Astrocyte (in vitro differentiated cells and primary cell): ENCODE measurements around the gene TBX21. TPM values are rescaled to one million over a fixed set of nuclear protein-coding genes. Genes with fewer than 3 reads are reported as not detected.
A peak's percentile ranks its signal among the peaks of the same experiment; 100 is the strongest.

Experiments
- DNase-seq: peaks from one replicate; pipeline ENCODE4 v3.0.0-alpha.2; 2010; ENCODE audit warnings: low read depth
- FAIRE-seq: peaks from 2 replicates; lab custom pipeline; 2011; peaks lifted over from hg19 to GRCh38; lab: Jason Lieb, UNC
- H2AFZ ChIP-seq: 2 replicates; pipeline ENCODE4 v1.6.0; 2012; ENCODE audit warnings: low read depth, low read length, inconsistent platforms
- H3K27ac ChIP-seq: 2 replicates; pipeline ENCODE4 v1.5.1; 2011; ENCODE audit warnings: low read depth, low read length, inconsistent platforms
- H3K27me3 ChIP-seq: 2 replicates; pipeline ENCODE4 v1.6.0; 2011; ENCODE audit warnings: low read length, inconsistent platforms; ENCODE audit not compliant: insufficient read depth
- H3K36me3 ChIP-seq: 2 replicates; pipeline ENCODE4 v1.5.1; 2011; ENCODE audit warnings: low read length, inconsistent platforms; ENCODE audit not compliant: insufficient read depth
- H3K4me1 ChIP-seq: 2 replicates; pipeline ENCODE4 v1.5.1; 2011; ENCODE audit warnings: low read length, inconsistent platforms; ENCODE audit not compliant: insufficient read depth
- H3K4me2 ChIP-seq: 2 replicates; pipeline ENCODE4 v1.6.0; 2012; ENCODE audit warnings: low read length, inconsistent platforms
- H3K4me3 ChIP-seq: 2 replicates; pipeline ENCODE4 v1.5.1; 2011; ENCODE audit warnings: low read depth, mild to moderate bottlenecking, low read length, inconsistent platforms; ENCODE audit not compliant: insufficient read depth
- H3K79me2 ChIP-seq: 2 replicates; pipeline ENCODE4 v1.6.0; 2012; ENCODE audit warnings: mild to moderate bottlenecking, low read length, inconsistent platforms; ENCODE audit not compliant: insufficient read depth
- H3K9ac ChIP-seq: 2 replicates; pipeline ENCODE4 v1.6.0; 2012; ENCODE audit warnings: mild to moderate bottlenecking, low read length, inconsistent platforms
- H3K9me3 ChIP-seq: 2 replicates; pipeline ENCODE4 v1.5.1; 2012; ENCODE audit warnings: low read depth, mild to moderate bottlenecking, low read length, inconsistent platforms; ENCODE audit not compliant: insufficient read depth
- H4K20me1 ChIP-seq: 2 replicates; pipeline ENCODE4 v1.6.0; 2012; ENCODE audit warnings: low read length, inconsistent platforms; ENCODE audit not compliant: insufficient read depth
- H3K27ac Mint-ChIP-seq: one replicate; pipeline ENCODE4 v1.8.0; 2021; ENCODE audit warnings: mild to moderate bottlenecking, mixed read lengths; ENCODE audit not compliant: unreplicated experiment
- H3K27me3 Mint-ChIP-seq: one replicate; pipeline ENCODE4 v1.8.0; 2021; ENCODE audit warnings: low read depth, mixed read lengths; ENCODE audit not compliant: unreplicated experiment
- H3K36me3 Mint-ChIP-seq: one replicate; pipeline ENCODE4 v1.8.0; 2021; ENCODE audit warnings: low read depth, mixed read lengths; ENCODE audit not compliant: unreplicated experiment
- H3K4me1 Mint-ChIP-seq: one replicate; pipeline ENCODE4 v1.8.0; 2021; ENCODE audit warnings: low read depth, mixed read lengths; ENCODE audit not compliant: unreplicated experiment
- H3K4me3 Mint-ChIP-seq: one replicate; pipeline ENCODE4 v1.8.0; 2021; ENCODE audit warnings: mild to moderate bottlenecking, moderate library complexity, mixed read lengths; ENCODE audit not compliant: unreplicated experiment
- H3K9me3 Mint-ChIP-seq: one replicate; pipeline ENCODE4 v1.8.0; 2021; ENCODE audit warnings: mild to moderate bottlenecking, mixed read lengths; ENCODE audit not compliant: unreplicated experiment
- CTCF ChIP-seq: IDR thresholded peaks from 2 replicates; pipeline ENCODE4 v1.5.1; 2011; ENCODE audit warnings: low read depth, mild to moderate bottlenecking, inconsistent platforms, low read length, moderate library complexity; ENCODE audit not compliant: insufficient read depth
- EZH2 ChIP-seq: IDR thresholded peaks from 2 replicates; pipeline ENCODE4 v1.6.1; 2012; ENCODE audit warnings: mild to moderate bottlenecking, low read length, inconsistent platforms; ENCODE audit not compliant: insufficient read depth
- total RNA-seq: library from RNA; stranded (reverse); gene quantifications from 2 replicates; pipeline ENCODE4 v1.2.1, GENCODE V29; 2021

TBX21 gene
- total RNA-seq, 1 donor from 2014 or later = not detected

- H3K27me3 ChIP-seq = peaks cover 79% of the 10 kb centered on the region
Measured at GRCh38 chr17:47732399-47733046, 513 bp upstream of the TBX21 start.

DNA sequence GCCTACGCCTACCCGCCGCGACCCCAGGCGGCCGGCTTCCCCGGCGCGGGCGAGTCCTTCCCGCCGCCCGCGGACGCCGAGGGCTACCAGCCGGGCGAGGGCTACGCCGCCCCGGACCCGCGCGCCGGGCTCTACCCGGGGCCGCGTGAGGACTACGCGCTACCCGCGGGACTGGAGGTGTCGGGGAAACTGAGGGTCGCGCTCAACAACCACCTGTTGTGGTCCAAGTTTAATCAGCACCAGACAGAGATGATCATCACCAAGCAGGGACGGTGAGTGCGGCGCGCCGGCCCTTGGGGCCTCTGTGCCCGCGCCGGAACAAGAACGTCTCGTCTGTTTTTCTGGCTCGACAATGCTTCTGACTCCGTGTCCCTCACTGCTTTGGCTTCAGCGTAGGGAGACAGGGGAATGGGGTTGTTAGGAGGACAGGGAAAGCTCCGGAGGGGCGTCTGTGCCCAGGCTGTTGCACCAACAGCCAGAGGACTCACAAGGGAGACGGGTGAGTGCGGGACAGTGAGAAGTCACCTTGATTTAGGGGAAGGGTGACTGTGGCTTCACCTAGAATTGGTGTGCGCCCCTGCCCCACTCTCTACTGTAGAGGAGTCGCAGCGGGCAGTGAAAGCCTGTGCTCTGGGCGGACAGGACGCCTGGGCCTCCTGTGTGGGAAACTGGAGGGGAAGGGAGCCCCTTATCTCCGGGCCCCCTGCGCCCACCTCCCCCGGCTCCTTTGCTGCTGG is 806 bp downstream of the TBX21 start:
- Histone ChIP-seq H3K4me2 (peak overlapping the region; percentile 52), H3K4me3 (no peak overlapping the region), H3K27me3 (peaks cover 71% of the 10 kb centered on the region), H3K79me2 (no peaks in the 10 kb centered on the region), H3K36me3 (no peaks in the 10 kb centered on the region), H3K9me3 (no peaks in the 10 kb centered on the region), H2AFZ (no peak overlapping the region), H4K20me1 (peaks cover 8% of the 10 kb centered on the region), H3K27ac (no peak overlapping the region), H3K9ac (no peak overlapping the region), H3K4me1 (no peaks in the 10 kb centered on the region)
- H3K36me3 Mint-ChIP-seq = peaks cover 2% of the 10 kb centered on the region
- no peak for TF ChIP-seq CTCF
- TF ChIP-seq EZH2 = peak; percentile 71
- no peaks in the 10 kb centered on the region for H3K9me3 Mint-ChIP-seq
- FAIRE-seq (no peak), DNase-seq (no peak)
- no peaks in the 10 kb centered on the region for H3K4me1 Mint-ChIP-seq
- no peak overlapping the region for H3K4me3 Mint-ChIP-seq
- H3K27ac Mint-ChIP-seq = no peak overlapping the region
- H3K27me3 Mint-ChIP-seq = peaks cover 76% of the 10 kb centered on the region

More at GRCh38 chr17:47732399-47733046, 513 bp upstream of the TBX21 start:
- Histone ChIP-seq H4K20me1 (peaks cover 8% of the 10 kb centered on the region), H3K4me2 (peak overlapping the region; percentile 52), H3K4me1 (no peaks in the 10 kb centered on the region), H3K4me3 (no peak overlapping the region), H3K9me3 (no peaks in the 10 kb centered on the region), H3K27ac (no peak overlapping the region), H2AFZ (no peak overlapping the region), H3K9ac (no peak overlapping the region), H3K36me3 (no peaks in the 10 kb centered on the region), H3K79me2 (no peaks in the 10 kb centered on the region)
- Mint-ChIP-seq H3K36me3 (peaks cover 2% of the 10 kb centered on the region), H3K27ac (no peak overlapping the region), H3K4me1 (no peaks in the 10 kb centered on the region), H3K27me3 (peaks cover 79% of the 10 kb centered on the region), H3K9me3 (no peaks in the 10 kb centered on the region), H3K4me3 (peak overlapping the region; percentile 66)
- DNase-seq (no peak), FAIRE-seq (no peak)
- TF ChIP-seq EZH2 (no peak), CTCF (no peak)

DNA sequence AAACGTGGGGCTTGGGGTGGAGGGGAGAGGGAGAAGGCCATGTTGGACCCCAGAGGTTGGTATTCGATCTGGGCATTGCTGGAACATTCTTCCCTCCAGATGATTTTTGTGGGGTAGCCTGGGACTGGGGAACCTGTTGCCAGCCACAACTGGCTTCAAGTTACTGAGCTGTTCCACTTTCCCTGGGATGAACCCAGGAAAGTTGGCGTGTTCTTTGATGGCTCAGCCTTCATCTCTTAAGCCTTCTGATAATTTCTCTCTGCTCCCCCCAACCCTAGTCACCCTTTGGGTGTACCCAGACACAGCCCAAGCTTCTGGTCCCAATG is 2.1 kb downstream of the TBX21 start:
- no peak overlapping the region for H3K4me3 ChIP-seq
- TF ChIP-seq EZH2 (no peak), CTCF (no peak)
- H3K36me3 Mint-ChIP-seq = peaks cover 2% of the 10 kb centered on the region
- no peak for FAIRE-seq
- peaks cover 72% of the 10 kb centered on the region for H3K27me3 Mint-ChIP-seq
- no peaks in the 10 kb centered on the region for H3K4me1 Mint-ChIP-seq
- H3K9ac ChIP-seq = no peak overlapping the region
- H3K36me3 ChIP-seq = no peaks in the 10 kb centered on the region
- no peak overlapping the region for H3K4me3 Mint-ChIP-seq
- H3K79me2 ChIP-seq = no peaks in the 10 kb centered on the region
- H3K27ac Mint-ChIP-seq = no peak overlapping the region
- H3K4me1 ChIP-seq = no peaks in the 10 kb centered on the region
- H4K20me1 ChIP-seq = peaks cover 8% of the 10 kb centered on the region
- no peak overlapping the region for H3K27ac ChIP-seq
- DNase-seq = no peak
- H2AFZ ChIP-seq = no peak overlapping the region
- no peaks in the 10 kb centered on the region for H3K9me3 Mint-ChIP-seq
- no peaks in the 10 kb centered on the region for H3K9me3 ChIP-seq
- H3K27me3 ChIP-seq = peaks cover 64% of the 10 kb centered on the region
- H3K4me2 ChIP-seq = no peak overlapping the region
